AG04449 (cell line): ENCODE measurements around the gene DNAJB13.

Source experiments
- CTCF ChIA-PET: fragments of 350-600 bp; formaldehyde crosslinking; extraction: SDS; loops from one replicate; lab custom pipeline; 2021; ENCODE audit warnings: antibody characterized with exemption; lab: Yijun Ruan, JAX
- POLR2A ChIA-PET: fragments of 400-600, 350-600 bp; formaldehyde crosslinking; extraction: SDS; loops from one replicate; lab custom pipeline; 2020; ENCODE audit warnings: antibody characterized with exemption, inconsistent platforms; lab: Yijun Ruan, JAX
- DNase-seq: peaks from one replicate; pipeline ENCODE4 v3.0.0-alpha.2; 2010; ENCODE audit warnings: low read depth, low spot score
- H3K4me3 ChIP-seq: 2 replicates; pipeline ENCODE4 v1.5.1; 2011; ENCODE audit warnings: low read depth, mild to moderate bottlenecking, control low read depth, low read length
- TF ChIP-seq, protein P1 (sequence below): IDR thresholded peaks from one replicate; pipeline ENCODE4 v1.5.1; 2011; ENCODE audit warnings: mild to moderate bottlenecking, moderate library complexity, low read length, control low read depth, inconsistent platforms; ENCODE audit not compliant: insufficient read depth; ENCODE audit errors: missing control alignments

The DNAJB13 gene

DNA sequence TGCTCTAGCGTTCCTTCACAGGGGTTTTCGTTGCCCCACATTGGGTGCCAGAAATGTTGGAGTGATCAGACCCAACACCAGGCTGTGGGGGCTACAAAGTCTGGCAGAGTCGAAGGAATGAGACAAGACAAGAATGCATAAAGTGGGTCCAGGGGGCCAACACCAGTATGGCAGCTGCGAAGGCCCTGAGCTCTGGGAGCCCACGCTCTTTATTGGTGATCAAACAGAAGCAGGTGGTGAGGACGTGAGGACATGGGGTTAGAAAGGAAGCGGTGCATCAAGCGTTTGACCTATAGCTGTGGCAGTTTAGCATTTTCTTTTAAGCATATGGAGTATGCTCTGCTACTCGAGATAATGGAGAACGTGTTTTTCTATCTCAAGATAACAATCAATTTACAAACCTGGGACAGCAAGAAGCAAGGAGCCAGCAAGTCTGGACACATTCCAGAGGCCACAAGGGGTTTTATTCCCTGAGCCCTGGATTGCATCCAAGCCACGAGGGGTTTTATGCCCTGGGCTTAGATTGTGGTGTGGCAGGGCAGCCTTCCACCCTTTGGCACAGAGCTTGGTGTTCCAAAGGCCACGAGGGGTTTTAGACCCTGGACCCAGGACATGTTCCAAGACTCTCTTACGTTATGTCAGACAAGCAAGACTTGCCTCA lies 3.9 kb upstream of the DNAJB13 start:
- TF ChIP-seq, protein P1, sequence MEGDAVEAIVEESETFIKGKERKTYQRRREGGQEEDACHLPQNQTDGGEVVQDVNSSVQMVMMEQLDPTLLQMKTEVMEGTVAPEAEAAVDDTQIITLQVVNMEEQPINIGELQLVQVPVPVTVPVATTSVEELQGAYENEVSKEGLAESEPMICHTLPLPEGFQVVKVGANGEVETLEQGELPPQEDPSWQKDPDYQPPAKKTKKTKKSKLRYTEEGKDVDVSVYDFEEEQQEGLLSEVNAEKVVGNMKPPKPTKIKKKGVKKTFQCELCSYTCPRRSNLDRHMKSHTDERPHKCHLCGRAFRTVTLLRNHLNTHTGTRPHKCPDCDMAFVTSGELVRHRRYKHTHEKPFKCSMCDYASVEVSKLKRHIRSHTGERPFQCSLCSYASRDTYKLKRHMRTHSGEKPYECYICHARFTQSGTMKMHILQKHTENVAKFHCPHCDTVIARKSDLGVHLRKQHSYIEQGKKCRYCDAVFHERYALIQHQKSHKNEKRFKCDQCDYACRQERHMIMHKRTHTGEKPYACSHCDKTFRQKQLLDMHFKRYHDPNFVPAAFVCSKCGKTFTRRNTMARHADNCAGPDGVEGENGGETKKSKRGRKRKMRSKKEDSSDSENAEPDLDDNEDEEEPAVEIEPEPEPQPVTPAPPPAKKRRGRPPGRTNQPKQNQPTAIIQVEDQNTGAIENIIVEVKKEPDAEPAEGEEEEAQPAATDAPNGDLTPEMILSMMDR = no peak
- no peak overlapping the region for H3K4me3 ChIP-seq
- CTCF ChIA-PET = no interaction called here
- POLR2A ChIA-PET = no interaction called here
- no peak for DNase-seq

DNA sequence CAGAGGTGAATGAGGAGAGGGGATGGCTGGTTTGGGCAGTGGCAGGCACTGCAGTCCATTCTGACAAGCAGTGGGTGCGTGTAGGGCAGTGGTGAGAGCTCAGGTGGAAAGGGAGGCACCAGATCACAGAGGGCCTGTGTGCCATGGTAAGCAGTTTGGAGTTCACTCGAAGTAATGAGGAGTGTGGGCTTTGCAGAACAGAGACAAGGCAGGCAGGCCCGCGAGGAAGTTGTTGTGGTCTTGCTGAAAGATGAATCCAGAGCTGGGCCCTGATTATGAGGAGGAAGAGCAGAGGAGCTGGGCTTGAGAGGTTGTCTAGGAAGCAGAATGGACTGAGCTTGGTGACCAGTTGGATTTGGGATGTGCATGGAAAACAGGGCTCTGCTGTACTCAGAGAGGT lies 1.6 kb upstream of the DNAJB13 start:
- TF ChIP-seq, protein P1 = no peak
- CTCF ChIA-PET = interaction anchor here (2.2 kb wide), 1 partner anchor 17 kb away, joined by 6 read pairs; no protein-coding TSS in a partner anchor
- no peak overlapping the region for H3K4me3 ChIP-seq
- POLR2A ChIA-PET = no interaction called here
- no peak for DNase-seq

DNA sequence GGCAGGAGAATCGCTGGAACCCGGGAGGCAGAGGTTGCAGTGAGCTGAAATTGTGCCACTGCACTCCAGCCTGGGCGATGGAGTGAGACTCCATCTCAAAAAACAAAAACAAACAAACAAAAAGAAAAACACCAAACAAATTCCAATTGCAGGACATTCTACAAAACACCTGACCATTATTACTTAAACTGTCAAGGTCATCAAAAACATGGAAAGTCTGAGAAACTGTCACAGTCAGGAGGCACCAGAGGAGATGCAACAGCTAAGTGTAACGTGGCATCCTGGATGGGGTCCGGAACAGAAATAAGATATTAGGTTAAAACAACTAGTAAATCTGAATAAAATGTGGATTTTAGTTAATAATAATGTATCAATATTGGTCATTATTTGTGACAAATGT lies 914 bp upstream of the DNAJB13 start:
- ChIA-PET POLR2A (no interaction called here), CTCF (interaction anchor here (2.2 kb wide), 1 partner anchor 18 kb away, joined by 6 read pairs; no protein-coding TSS in a partner anchor)
- H3K4me3 ChIP-seq = no peak overlapping the region
- DNase-seq = no peak
- TF ChIP-seq, protein P1 = no peak

DNA sequence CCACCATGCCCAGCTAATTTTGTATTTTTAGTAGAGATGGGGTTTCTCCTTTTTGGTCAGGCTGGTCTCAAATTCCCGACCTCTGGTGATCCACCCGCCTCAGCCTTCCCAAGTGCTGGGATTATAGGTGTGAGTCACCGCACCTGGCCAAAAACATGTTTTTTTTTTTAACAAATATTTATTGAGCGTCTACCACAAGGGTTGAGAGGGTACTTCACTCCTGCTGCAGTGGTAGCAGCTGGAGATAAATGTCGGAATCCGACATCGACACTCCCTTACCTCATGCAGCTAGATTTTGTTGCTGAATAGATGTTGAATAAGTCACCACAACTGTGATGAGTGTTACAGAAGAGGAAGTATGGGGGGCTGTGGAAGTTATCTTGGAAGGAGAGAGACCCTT lies 971 bp downstream of the DNAJB13 start:
- CTCF ChIA-PET = interaction anchor here (0.8 kb wide), 1 partner anchor 10 kb away, joined by 4 read pairs; no protein-coding TSS in a partner anchor
- H3K4me3 ChIP-seq = no peak overlapping the region
- TF ChIP-seq, protein P1 = no peak
- POLR2A ChIA-PET = no interaction called here
- no peak for DNase-seq

DNA sequence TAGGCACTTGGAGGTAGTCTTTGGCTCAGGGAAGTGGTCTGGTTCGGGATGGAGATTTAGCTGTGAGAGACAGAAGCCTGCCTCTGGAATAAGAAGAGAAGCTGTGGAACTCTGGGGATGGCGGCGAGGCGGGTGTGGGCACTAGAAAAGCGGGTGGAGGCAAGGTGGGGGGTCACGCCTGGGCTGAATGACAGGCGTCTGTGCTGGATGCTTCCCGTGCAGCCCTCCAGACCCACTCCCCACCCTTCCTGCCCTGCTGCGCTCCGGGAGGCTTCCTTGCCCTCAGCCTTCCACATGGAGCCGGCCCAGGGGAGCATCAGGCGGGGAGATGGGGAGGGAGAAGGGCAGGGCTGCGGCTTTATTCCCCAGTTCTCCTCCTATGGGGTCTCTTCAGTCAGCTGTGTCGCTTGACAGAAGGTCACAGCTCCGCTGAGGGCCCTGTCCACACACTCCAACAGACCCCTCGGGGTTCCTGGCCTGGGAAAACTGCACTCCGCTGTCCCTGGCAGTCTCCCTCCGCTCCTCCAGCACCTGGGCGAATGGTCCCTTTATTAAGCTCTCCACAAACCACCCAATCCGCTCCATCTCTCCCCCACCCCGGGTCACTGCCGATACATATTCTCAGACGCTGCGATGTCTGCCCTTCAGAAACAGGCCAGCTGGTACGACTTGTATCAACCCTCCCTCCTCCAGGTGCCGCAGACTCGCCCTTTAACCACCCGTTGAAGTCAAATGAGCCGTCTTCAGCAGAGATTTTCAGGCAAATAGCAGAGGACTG lies 6.2 kb downstream of the DNAJB13 start:
- TF ChIP-seq, protein P1 = no peak
- no peak overlapping the region for H3K4me3 ChIP-seq
- ChIA-PET POLR2A (no interaction called here), CTCF (interaction anchor here (5.2 kb wide), 1 partner anchor 8 kb away, joined by 25 read pairs; no protein-coding TSS in a partner anchor)
- DNase-seq = no peak
